Fibroblast of upper back skin (primary cell): ENCODE data around the gene H2AZ2.
"Not testable (repeated sequence)": the region's sequence is repeated elsewhere in the genome, so short reads cannot be mapped to it uniquely, and the experiment has no call there.

ENCODE experiments used
- DNase-seq: peaks from one replicate; pipeline ENCODE4 v3.0.0-alpha.2; 2013

The H2AZ2 gene

DNA sequence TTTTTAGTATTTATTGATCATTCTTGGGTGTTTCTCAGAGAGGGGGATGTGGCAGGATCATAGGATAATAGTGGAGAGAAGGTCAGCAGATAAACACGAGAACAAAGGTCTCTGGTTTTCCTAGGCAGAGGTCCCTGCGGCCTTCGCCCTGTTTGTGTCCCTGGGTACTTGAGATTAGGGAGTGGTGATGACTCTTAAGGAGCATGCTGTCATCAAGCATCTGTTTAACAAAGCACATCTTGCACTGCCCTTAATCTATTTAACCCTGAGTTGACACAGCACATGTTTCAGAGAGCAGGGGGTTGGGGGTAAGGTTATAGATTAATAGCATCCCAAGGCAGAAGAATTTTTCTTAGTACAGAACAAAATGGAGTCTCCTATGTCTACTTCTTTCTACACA, 22.4 kb upstream of the H2AZ2 start:
- DNase-seq: not testable (repeated sequence)

DNA sequence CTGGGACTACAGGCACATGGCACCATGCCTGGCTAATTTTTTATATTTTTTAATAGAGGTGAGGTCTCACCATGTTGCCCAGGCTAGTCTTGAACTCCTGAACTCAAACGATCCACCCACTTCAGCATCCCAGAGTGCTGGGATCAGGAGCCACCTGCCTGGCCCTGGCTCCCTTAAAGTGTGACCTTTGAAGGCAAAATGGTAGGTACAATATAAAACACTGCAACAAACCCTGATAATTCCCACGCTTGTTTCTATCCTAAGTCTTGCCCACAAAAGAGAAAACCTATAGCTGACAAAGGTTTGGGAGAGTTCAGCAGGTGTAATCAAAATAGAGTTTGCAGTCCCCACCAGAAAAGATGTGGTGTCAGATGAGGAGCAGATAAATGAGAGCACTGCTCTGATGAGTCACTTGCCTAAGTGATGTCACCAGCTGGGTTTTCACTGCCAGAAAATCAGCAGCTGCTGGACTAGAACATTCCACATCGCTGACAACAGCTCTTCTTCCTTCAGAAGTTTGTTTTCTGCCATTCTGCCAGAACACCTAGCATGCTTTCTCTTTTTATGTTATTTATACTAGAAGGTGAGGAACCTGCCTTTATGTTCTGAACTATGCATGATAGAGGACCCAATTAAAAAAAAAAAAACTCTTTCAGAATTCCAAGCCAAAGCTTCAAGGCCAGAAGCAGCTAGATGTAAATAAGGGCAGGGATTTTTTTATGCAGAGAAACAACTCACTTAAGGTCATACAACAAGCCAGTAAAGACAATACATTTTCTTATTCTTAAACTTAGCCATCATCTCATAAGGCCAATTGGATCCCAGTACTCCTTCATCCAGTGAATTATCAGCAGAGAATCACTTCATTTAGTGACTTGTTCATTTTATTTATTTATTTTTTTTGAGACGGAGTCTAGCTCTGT, 19.4 kb upstream of the H2AZ2 start:
- peak; percentile 80 for DNase-seq

DNA sequence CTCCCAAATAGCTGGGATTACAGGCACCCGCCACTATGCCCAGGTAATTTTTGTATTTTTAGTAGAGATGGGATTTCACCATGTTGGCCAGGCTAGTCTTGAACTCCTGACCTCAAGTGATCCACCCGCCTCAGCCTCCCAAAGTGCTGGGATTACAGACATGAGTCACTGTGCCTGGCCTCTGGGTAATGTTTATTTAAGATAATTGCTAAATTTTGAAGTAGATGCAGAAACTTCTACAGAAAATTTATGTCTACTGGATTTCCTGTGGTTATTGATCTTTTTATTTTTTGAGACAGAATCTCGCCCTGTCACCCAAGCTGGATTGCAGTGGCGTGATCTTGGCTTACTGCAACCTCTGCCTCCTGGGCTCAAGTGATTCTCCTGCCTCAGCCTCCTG, 14.1 kb upstream of the H2AZ2 start:
- DNase-seq: not testable (repeated sequence)

DNA sequence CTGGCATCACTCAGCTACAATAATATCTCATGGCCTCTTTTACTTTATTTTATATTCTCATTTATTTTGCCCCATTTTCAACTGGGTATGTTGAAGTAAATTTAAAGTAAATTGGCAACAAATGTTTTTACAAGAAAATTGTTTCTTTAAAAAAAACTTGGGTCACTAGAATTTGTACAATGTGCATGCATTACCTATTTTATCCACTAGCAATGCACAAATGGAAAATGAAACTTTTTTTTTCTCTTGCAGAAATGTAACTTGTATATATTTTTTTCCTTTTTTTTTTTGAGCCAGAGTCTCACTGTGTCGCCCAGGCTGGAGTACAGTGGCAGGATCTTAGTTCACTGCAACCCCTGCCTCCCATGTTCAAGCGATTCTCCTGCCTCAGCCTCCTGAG, 10.3 kb upstream of the H2AZ2 start:
- no peak for DNase-seq

DNA sequence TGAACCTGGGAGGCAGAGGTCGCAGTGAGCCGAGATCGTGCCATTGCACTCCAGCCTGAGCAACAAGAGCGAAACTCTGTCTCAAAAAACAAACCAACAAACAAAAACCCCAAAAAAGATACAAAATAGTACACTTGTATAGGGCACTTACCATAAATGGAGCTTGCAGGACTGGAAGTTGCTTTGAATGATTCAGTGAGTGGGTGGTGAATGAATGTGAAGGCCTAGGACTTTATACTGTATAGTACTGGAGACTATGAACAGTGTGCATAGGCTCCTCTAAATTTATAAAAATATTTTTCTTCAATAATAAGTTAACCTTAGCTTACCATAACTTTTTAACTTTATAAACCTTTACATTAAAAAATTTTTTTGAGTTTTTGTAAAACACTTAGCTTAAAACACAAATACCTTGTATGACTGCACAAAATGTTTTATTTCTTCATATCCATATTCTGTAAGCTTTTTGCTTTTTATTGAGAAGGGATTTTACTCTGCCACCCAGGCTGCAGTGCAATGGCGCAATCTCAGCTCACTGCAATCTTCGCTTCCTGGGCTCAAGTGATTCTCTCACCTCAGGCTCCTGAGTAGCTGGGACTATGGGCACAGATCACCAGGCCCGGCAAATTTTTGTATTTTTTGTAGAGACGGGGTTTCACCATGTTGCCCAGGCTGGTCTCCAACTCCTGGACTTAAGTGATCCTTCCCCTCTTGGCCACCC, 6.9 kb upstream of the H2AZ2 start:
- no peak for DNase-seq

DNA sequence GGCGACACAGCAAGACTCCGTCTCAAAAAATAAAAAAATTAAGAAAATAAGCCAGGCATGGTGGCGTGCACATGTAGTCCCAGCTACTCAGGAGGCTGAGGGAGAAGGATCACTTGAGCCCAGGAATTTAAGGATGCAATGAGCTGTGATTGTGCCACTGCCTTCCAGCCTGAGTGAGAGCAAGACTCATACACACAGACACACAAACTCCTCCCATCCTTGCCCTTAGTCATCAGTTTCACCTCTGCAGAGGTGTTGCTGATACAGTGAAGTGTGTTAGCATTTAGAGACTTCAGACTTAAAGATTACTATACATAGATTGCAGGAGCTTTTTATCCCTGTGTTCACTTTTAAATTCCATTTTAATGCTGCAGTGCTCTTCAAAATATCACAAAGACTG, 5.5 kb upstream of the H2AZ2 start:
- DNase-seq: no peak

DNA sequence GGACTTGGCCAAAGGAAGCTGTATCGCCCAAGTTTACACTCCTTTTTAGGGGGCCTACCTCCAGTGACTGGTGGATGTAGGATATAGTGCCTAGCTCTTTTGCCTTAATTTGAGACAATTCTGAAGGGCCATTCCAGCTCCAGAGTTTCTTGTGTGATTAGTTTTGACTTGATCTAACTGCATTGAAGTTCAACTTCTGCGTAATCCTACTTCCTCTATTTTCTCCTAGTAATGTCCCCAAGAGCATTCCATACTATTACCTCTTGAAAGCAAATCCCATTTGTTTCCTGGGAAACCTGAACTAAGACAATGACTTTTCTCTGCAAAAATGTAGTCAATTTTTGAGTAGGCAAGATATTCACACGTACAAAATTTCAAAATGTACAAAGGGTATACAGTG, 4.7 kb upstream of the H2AZ2 start:
- no peak for DNase-seq

DNA sequence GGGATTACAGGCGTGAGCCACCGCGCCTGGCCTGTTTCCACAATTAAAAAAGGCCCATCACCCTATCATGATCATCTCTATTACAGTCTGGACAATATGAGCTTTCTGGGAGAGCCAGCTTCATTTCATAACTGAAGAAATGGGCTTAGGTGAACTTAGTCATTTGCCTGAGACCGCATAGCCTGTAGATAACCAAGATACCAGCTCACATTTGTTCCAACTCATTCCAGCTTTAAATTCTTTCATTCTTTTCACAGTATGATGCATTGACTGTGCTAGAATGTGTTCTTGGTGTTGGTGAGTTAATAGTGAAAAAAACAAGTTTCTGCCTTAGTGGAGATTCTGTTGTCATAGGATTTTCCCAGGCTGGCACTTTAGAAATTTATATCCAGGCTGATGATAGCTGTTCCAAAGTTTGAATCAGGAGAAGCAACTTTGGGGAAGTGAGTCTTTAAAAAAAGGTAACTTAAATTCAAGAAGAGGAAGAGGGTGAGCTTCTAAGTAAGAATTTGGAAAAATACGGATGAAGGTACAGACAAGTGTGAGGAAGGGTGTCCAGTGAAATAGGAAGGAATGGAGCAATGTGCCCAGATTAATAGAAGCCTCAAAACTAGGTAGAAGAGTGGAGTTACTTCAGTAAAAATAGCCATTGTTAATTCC, 2.1 kb upstream of the H2AZ2 start:
- DNase-seq: no peak

DNA sequence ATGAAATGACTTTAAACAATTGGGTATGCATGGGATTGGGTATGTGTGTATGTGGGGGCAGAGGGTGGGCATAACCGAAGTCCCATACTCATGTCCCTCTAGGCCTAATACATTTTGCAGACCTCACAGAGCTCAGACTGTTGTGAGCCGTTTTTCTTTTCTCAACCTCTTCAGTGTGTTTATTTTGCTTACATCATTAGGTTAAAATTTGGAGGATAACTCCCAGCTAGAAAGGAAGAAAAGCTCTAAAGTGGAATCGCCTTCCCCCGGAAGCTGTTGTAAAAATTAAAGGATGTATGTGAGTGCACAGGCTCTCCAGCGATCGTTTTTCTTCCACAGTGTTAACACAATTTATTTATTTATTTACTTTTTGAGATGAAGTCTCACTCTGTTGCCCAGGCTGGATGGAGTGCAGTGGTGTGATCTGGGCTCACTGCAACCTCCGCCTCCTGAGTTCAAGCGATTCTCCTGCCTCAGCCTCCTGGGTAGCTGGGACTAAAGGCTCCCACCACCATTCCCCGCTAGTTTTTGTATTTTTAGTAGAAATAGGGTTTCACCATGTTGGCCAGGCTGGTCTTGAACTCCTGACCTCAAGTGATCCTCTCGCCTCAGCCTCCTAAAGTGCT, 1.5 kb upstream of the H2AZ2 start:
- DNase-seq: no peak

DNA sequence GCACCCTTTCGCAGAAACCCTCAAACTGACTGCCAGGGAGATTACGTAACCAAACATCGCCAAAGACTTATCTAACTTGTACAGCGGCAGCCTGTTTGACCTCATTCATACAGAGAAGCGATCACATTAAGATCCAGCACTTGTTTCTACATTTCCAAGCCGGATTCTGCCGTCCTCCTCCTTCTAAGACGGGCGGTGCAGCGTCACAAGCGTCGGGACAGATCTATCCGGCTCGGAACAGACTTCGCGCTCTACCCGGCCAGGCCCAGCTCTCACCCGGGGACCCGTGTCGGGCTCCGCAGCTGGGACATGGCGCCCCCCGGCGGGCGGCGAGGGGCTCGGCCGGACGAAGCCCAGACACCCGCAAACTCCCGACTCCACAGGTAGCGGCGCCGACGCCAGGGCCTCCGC, 373 bp downstream of the H2AZ2 start:
- peak; percentile 80 for DNase-seq

DNA sequence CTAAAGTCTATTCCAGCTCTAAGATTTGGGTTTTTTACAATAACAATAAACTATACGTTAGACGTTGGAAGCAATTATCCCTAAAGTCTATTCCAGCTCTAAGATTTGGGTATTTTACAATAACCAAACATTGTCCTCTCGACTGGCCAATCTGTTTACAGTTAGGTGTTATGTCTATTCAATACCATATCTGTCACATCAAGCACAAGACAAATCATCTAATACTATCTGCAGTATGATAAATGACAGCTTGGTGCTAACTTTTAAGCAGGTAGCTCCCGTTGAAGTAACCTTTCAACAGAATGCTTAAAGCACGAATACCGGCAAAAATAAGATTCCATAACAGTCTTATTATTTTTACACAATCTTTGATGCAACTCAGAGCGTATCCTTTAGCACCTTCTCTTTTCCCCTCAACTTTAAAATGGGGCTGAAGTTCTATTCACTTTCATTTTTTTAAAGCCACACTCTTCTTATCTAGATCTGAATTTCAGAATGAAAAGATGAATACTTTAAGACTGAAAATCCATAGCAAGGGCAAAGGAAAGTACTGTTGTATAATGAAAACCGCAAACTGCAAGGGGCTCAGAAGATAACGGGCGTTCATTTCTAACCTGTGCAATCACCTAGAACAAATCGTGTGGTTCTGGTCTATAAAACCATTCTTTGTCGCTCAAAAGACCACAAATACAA, 925 bp downstream of the H2AZ2 start:
- DNase-seq: no peak

DNA sequence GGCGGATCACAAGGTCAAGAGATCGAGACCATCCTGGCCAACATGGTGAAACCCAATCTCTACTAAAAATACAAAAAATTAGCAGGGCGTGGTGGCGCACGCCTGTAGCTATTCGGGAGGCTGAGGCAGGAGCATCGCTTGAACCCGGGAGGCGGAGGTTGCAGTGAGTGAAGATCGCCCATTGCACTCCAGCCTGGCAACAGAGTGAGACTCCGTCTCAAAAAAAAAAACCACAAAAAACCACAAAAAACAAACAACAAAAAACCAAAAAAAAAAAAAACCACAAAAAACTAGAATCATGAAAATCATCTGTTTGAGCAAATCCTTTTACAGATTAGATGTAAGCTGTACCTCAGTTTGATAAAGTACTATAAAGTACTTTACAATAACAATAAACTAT, 1.5 kb downstream of the H2AZ2 start:
- not testable (repeated sequence) for DNase-seq

DNA sequence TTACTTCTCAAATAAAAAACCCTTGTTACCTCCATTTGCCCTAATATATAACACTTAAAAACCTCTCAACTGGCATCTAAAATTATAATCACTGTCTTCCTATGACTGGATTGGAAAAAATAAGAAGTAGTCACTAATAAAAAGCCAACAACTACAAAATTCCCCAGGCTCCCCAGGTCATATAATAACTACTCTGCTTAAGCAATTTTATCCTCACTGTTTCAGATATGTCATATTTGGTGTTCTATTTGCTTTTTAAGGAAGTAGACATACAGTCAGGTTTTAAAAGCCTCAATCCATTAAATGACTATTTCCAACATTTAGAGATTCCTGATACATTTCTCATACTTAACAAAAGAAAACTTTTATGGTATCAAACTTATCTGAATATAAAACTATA, 2.4 kb downstream of the H2AZ2 start:
- no peak for DNase-seq

DNA sequence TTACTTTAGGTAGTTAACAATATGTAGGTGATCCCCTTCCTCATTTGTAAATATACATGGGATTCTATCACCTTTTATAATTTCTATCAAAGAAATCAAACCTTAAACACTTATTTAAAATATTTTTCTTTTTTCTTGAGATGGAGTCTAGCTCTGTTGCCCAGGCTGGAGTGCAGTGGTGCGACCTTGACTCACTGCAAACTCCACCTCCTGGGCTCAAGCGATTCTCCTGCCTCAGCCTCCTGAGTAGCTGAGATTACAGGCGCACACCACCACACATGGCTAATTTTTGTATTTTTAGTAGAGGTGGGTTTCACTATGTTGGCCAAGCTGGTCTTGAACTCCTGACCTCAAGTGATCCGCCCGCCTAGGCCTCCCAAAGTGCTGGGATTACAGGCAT, 4.4 kb downstream of the H2AZ2 start:
- DNase-seq: not testable (repeated sequence)

DNA sequence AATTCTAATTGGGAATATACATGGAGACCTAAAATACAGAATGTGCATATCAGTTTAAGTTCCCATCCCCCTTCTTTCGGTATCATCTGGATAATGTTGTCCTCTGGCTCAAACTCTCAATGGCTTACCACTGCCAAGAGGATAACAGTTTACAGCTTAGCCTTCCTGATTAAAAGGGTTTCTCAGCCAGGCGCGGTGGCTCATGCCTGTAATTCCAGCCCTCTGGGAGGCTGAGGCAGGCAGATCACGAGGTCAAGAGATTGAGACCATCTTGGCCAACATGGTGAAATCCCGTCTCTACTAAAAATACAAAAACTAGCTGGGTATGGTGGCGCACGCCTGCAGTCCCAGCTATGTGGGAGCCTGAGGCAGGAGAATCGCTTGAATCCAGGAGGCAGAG, 5.2 kb downstream of the H2AZ2 start:
- DNase-seq: not testable (repeated sequence)

DNA sequence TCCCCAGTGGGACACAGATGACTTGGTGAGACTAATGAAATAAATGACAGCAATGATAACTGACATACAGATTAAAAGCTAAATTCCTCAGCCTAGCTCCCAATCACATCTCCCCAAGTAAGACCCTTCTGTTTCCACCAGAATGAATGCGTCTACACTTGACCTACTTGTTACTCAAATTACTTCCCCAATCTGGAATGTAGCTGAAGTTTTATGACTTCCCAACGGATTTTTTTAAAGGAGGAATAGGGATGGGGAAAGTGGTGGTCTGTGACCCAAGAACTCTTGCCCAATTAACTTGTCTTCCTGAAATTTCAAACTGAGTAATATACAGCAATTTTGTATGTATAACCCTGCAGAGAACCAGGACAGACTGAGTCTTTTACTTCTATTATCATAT, 9.1 kb downstream of the H2AZ2 start:
- no peak for DNase-seq

DNA sequence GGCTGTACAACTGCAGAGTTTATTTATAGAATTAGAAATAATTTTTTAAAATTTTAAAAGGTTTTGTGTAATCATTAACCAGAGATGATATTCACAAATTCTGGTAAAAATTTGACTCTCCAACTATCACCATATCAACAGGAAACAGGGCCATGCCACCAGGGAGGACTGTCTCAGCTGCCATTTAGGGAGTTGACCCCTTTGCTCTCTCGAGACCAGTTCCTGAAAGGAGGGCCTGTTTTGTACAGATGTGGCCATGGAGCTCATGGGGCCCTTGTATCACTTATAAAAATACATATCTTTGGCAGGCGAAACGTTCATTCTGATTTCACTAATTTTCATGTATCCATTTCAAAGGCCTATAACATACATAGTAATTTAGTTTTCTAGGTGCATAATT, 20.3 kb downstream of the H2AZ2 start:
- DNase-seq: no peak

DNA sequence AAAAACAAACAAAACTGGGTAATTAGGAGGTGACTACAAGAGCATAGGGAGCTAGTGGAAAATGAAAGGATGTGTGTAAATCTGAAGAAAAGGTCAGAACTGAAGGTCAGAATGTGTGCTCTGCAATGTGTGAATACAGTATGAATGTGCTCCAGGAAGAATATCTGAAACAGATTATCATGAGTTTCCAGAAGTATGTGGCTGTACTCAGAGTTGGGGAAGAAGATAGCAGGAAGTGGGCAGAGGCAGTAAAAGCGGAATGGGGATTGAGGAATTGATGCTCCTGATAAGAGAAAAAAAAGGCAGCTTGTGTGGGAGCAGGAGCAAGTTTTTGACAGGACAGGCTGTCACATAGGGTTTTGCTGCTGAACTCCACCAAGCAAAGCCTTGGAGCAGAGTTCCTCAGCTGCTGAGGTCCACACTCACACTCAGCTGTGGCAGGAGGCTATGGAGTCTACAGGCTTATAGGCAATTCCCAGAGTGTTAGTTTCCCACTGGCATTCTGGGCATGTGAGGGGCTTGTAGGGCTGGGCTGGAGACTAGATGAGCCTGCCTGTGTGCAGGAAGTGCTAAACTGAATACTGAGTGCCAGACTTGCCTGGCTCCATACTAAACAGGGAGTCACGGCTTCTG, 22.9 kb downstream of the H2AZ2 start:
- no peak for DNase-seq

DNA sequence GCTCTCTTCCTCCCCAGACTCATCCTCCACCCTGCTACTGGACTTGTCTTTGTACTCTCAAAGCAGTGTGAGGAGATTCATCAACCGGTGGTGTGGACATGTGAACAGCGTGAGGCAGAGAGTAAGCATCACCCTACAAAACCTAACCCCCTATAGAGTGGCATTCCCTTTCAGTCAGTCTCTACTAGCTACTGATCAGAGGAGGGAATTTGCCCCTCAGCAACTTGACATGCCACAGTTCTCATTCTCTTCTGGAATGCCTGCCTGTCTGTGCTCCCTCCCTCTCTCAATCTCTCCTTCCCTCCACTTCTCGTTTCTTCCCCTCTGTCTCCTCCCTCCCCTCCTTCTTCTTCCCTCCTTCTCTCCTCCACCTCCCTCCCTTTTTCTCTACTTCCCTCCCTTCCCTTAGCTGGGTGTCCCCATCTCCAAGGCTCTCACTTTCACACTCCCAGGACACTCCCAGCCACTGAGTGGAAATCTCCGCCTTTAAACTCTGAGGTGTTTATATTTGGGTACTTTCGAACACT, 24.6 kb downstream of the H2AZ2 start:
- DNase-seq: no peak

DNA sequence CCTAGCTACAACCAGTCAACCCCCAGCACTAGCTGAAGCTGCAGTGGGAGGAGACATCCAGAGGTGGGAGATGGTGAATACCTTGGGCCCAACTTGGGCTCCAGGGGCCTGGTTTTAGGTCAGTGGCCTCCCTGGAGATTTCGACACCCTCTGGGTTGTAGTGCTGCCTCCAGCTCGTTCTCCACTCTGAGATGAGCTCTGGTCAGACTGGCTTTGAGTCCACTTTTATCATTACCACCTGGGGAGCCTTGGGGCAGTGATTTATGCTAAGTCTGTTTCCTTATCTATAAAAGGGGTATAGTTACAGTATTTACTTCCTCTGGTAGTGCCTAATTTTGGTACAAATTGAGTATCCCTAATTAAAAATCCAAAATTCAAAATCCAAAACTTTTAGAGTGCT, 28.6 kb downstream of the H2AZ2 start:
- no peak for DNase-seq

DNA sequence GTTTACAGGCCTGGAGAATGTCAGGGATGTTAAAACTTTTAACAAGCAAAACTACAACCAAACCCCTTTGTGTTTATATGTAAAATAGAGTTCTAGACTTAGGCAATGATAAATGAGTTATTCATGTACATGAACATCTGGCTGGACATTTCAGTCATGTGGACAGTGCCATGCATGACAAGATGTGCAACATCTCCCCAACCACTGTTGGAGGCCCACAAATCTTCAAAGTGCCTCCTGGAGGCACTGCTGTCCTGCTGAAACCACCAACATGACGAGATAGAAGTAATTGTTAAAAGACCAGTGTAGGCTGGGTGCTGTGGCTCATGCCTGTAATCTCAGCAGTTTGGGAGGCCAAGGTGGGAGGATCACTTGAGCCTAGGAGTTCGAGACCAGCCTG, 33.0 kb downstream of the H2AZ2 start:
- DNase-seq: no peak

DNA sequence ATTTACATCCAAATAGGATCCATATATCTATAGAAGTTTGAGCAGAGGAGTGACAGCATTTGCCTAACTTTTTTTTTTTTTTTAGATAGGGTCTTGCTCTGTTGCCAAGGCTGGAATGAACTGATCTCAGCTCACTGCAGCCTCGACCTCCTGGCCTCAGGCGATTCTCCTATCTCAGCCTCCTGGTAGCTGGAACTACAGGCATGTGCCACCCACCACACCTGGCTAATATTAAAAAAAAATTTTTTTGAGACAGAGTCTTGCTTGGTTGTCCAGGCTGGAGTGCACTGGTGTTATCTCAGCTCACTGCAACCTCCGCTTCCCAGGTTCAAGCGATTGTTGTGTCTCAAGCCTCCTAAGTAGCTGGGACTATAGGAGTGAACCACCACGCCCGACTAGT, 36.3 kb downstream of the H2AZ2 start:
- DNase-seq: no peak
